Endothelial cell (in vitro differentiated cells): ENCODE results near the gene JOSD2. TPM values are rescaled to one million over a fixed set of nuclear protein-coding genes. Genes with fewer than 3 reads are reported as not detected.

Source experiments
- DNase-seq: peaks from one replicate; pipeline ENCODE4 v3.0.0; 2021; ENCODE audit warnings: low spot score
- H3K27ac Mint-ChIP-seq: one replicate; pipeline ENCODE4 v1.8.0; 2021; ENCODE audit warnings: mixed read lengths, inconsistent platforms; ENCODE audit not compliant: unreplicated experiment
- H3K27me3 Mint-ChIP-seq: one replicate; pipeline ENCODE4 v1.8.0; 2021; ENCODE audit warnings: mild to moderate bottlenecking, moderate library complexity, mixed read lengths, inconsistent platforms; ENCODE audit not compliant: unreplicated experiment
- H3K36me3 Mint-ChIP-seq: one replicate; pipeline ENCODE4 v1.8.0; 2021; ENCODE audit warnings: mild to moderate bottlenecking, low read depth, mixed read lengths, inconsistent platforms; ENCODE audit not compliant: unreplicated experiment
- H3K4me1 Mint-ChIP-seq: one replicate; pipeline ENCODE4 v1.8.0; 2021; ENCODE audit warnings: mild to moderate bottlenecking, mixed read lengths, inconsistent platforms; ENCODE audit not compliant: unreplicated experiment
- H3K4me3 Mint-ChIP-seq: one replicate; pipeline ENCODE4 v1.8.0; 2021; ENCODE audit warnings: mild to moderate bottlenecking, mixed read lengths, inconsistent platforms; ENCODE audit not compliant: unreplicated experiment
- H3K9me3 Mint-ChIP-seq: one replicate; pipeline ENCODE4 v1.8.0; 2021; ENCODE audit warnings: mixed read lengths, inconsistent platforms; ENCODE audit not compliant: unreplicated experiment
- CTCF ChIP-seq: fragments of 200-600 bp; sonication (generic); IDR thresholded peaks from one replicate; pipeline ENCODE4 v1.5.0; 2021; ENCODE audit warnings: antibody characterized with exemption; ENCODE audit not compliant: unreplicated experiment
- total RNA-seq: library from RNA; stranded (reverse); fragmentation: NEBNext Ultra II Directional; extraction: Animal tissue kit (Norgen Biotek cat#: 25700); gene quantifications from one replicate; pipeline ENCODE4 v1.2.1, GENCODE V29; 2021; ENCODE audit not compliant: unreplicated experiment

The JOSD2 gene
- total RNA-seq, 1 donor from 2014 or later, result 0.46 TPM

GRCh38 chr19:50468818-50469217 lies 42.2 kb downstream of the JOSD2 start:
- Mint-ChIP-seq H3K4me1 (no peaks in the 10 kb centered on the region), H3K36me3 (peaks cover 9% of the 10 kb centered on the region), H3K27ac (no peak overlapping the region), H3K9me3 (peaks cover 33% of the 10 kb centered on the region), H3K4me3 (no peak overlapping the region), H3K27me3 (peaks cover 9% of the 10 kb centered on the region)
- no peak for DNase-seq
- no peak for TF ChIP-seq CTCF

- Mint-ChIP-seq H3K36me3 (peaks cover 9% of the 10 kb centered on the region), H3K27me3 (peaks cover 8% of the 10 kb centered on the region), H3K27ac (no peak overlapping the region), H3K9me3 (peaks cover 27% of the 10 kb centered on the region), H3K4me1 (no peaks in the 10 kb centered on the region), H3K4me3 (no peak overlapping the region)
- no peak for DNase-seq
- TF ChIP-seq CTCF, result no peak
These were observed 43.4 kb downstream of the JOSD2 start for GRCh38 chr19:50467566-50467965.

DNA sequence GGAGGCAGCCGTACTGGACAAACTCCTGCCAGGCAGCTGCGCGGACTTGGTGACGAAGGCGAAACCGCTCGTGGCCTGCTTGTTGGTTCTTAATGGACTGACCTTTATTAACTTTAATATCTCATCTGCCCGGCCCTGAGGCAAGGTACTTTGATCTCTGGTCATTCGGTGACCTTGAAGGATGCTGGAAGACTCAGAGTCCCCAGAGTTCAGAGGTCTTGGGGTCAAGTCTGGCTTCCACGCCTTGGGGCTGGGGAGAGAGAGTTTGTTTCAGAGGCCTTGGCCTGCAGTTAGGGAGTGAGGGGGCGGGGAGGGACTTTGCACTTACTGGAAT lies 44.3 kb downstream of the JOSD2 start:
- no peak for TF ChIP-seq CTCF
- no peak overlapping the region for H3K27ac Mint-ChIP-seq
- peaks cover 8% of the 10 kb centered on the region for H3K27me3 Mint-ChIP-seq
- no peaks in the 10 kb centered on the region for H3K4me1 Mint-ChIP-seq
- DNase-seq, result no peak
- H3K36me3 Mint-ChIP-seq, result peaks cover 9% of the 10 kb centered on the region
- H3K4me3 Mint-ChIP-seq, result no peak overlapping the region
- peaks cover 27% of the 10 kb centered on the region for H3K9me3 Mint-ChIP-seq

- TF ChIP-seq CTCF, result no peak
These were observed 44.8 kb downstream of the JOSD2 start for GRCh38 chr19:50465986-50466705.

DNA sequence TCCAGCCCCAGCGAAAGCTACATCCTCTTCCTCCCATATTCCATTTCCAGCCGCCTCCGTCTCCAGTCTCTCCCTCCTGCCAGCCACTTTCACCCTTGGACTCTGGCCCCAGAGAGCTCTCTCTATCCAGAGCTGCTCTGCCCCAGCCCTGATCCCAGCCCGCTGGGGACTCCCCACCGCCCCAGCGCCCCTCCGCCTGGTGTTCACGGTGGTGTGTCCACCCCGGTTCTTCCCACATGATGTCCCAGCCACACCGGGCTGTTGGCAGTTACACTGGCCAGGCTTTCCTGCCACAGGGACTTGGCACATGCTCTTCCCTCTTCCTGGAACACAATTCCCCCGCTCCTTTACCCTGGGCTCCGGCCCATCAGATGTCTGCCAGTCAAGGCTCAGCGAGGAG lies 46.0 kb downstream of the JOSD2 start:
- H3K4me1 Mint-ChIP-seq, result no peaks in the 10 kb centered on the region
- no peak overlapping the region for H3K4me3 Mint-ChIP-seq
- peaks cover 27% of the 10 kb centered on the region for H3K9me3 Mint-ChIP-seq
- no peak for TF ChIP-seq CTCF
- peaks cover 8% of the 10 kb centered on the region for H3K27me3 Mint-ChIP-seq
- DNase-seq, result no peak
- H3K36me3 Mint-ChIP-seq, result peaks cover 9% of the 10 kb centered on the region
- H3K27ac Mint-ChIP-seq, result no peak overlapping the region

More at GRCh38 chr19:50465986-50466705, 44.8 kb downstream of the JOSD2 start:
- Mint-ChIP-seq H3K27ac (no peak overlapping the region), H3K27me3 (peaks cover 8% of the 10 kb centered on the region), H3K4me3 (no peak overlapping the region), H3K9me3 (peaks cover 27% of the 10 kb centered on the region), H3K36me3 (peaks cover 9% of the 10 kb centered on the region), H3K4me1 (no peaks in the 10 kb centered on the region)
- DNase-seq, result no peak
